DMS153 (cell line): ENCODE measurements around the gene AP3M1.
"Not testable (repeated sequence)": the region's sequence is repeated elsewhere in the genome, so short reads cannot be mapped to it uniquely, and the experiment has no call there.

Source experiments
- DNase-seq: peaks from one replicate; lab custom pipeline; 2025; lab: John Stamatoyannopoulos, UW

AP3M1 gene

DNA sequence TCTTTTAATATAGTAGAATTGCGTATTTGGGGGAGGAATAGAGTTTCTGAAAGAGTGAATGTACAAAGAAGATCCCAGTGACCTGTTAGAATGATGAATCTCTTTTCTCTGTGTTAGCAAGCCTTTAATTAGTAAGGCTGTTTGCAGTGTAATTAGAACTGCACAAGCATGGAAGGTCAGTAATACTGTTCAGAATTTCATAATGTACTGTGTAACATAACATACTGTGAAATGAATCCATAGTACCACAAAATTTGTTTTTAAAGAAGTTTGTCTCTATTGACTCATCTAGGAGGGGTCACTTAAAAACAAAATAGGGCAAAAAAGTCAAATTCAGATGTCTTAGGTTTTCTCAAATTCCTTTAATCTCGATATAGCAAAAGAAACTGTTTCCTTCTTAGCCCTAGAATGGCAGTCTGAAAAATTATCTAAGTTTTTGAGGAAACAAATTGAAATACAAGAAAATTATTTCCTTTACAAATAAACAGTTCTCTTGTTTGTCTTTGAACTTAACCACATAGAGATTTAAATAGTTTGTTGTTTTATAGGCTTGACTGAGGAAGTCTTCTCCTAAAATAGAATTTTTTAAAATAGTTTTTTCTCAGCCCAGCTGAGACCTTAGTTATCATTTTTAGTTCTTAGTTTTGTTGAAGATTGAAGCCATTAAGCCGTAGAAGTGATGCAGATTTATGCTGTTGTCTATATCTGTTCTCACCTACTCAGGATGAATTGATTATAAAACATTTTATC, 12.9 kb upstream of the AP3M1 start:
- no peak for DNase-seq

DNA sequence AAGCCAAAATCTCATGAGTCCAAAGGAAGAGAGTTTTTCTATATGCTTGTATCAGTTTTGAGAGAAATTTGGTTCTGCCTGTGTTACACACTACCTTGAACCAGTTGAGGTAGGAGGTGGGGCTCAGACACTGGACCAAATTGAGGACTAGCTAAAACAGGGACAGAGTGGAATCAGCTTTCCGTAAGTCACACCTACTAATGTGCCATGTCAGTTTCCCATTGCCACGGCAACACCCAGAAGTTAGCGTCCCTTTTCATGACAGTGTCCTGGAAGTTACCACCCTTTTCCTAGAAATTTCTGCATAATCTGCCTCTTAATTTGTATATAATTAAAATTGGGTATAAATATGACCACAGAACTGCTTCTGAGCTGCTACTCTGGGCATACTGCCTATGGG, 9.4 kb upstream of the AP3M1 start:
- DNase-seq: no peak

DNA sequence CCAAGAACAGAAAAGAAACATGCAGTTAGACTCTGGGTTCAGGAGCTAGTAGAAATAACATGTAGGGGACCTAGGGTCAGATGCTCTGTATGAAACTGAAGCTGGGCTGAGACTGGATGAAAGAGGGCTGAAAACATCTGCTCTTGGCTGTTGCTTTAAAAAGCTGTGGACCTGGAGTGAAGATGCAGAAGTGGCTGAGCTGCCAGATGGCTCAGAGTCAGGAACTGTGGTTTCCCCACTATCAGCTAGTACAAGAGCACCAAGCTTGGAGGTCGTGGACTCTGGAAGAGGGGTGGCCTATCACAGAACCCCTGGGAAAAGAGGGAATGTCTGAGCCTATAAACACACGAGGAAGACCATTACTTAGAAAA, 6.3 kb upstream of the AP3M1 start:
- no peak for DNase-seq

- no peak for DNase-seq
Observed at GRCh38 chr10:74153676-74154075, 3.0 kb upstream of the AP3M1 start.

GRCh38 chr10:74153123-74153522, 2.5 kb upstream of the AP3M1 start:
- DNase-seq: no peak

DNA sequence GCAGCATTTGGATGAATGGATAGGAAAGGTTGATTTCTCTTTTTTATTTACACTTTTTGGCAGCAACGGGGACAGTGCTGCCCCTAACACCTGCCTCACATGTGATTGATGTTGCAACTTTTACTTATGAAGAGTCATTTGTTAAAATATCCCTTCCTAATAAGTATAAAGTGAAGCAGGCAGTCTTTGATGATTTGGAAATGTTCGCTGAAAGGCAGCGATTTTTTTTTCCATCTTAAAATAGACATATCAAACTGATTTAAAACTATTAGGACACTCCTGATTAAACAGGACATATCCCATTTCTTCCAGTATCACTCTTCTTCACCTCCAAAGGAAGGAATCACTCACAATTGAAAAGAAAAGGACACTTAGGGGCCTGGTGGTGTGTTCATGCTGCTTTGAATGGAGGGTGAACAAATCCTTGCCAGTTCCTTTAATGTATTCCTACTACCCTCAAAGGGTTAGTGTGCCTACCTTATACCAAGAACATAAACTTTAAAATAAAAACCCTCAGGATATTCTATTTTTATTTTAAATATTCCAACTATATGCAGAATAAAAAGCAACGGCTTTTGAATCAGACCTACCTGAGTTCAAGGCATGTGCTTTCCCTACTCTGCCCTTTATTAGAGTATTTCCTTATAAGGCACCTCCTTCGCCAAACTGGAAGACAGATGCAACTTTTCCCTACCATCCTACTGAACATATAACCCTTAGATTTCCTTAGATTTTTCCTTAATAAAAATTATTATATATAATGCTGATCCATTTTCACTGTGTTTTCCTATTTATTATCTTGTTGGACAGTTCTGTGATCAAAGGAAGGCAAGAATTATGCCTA, 1.5 kb upstream of the AP3M1 start:
- DNase-seq: no peak

DNA sequence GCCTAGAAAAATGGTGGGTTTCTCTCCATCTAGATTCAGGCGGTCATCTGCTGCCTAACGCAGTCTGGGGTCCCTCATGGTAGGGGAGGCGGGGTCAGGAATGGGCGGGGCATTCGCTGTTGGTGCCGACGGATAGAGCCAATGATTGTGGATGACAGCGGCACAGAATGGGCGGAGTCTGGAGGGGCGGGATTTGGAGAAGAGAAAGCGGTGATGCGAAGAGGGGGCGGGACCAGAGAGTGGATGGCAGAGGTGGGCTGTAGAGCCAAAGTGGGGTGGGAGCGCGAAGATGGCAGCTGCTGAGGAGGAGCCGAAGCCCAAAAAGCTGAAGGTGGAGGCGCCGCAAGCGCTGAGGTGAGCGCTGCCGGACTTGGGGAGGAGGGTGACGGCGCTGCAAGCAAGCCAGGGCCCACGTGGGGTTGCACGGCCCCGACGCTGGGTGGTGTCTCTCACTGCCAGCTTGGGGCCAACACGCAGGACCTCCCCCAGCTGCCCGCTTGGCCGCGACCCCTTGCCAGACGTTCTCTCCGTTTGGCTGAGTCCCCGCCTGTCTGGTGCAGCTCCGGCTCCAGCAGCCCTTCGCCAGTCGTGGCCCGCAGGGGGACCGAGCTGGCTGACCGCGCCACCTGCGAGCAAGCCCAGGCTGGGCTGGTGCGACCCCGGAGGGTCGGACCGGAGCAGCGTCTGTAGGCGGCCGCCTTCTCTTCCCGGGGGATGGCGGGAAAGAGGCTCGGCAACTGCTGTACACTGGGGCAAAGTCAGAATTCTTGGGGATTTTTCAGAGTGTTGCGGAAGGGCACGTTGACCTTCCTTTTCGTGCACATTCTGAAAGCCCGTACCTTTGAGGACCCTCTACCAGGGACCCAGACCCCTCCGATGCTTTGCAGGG, 606 bp upstream of the AP3M1 start, which contains the start of gene ADK:
ADK (plus strand) TSS at position 232 of the 889 bp plus-strand sequence; CDS start at position 290, 58 bp downstream.
- peak; percentile 91 for DNase-seq

DNA sequence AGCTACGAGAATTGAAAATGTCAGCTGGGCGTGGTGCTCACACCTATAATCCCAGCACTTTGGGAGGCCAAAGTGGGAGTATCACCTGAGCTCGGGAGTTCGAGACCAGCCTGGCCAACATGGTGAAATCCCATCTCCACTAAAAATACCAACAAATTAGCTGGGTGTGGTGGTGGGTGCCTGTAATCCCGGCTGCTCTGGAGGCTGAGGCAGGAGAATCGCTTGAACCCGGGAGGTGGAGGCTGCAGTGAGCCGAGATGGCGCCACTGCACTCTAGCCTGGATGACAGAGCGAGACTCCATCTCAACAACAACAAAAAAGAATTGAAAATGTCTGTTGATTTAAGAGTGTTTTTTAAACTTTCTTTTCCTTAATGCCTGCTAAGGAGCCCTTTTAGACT, 3.6 kb downstream of the AP3M1 start:
- not testable (repeated sequence) for DNase-seq

GRCh38 chr10:74145133-74145532, 5.5 kb downstream of the AP3M1 start:
- no peak for DNase-seq

DNA sequence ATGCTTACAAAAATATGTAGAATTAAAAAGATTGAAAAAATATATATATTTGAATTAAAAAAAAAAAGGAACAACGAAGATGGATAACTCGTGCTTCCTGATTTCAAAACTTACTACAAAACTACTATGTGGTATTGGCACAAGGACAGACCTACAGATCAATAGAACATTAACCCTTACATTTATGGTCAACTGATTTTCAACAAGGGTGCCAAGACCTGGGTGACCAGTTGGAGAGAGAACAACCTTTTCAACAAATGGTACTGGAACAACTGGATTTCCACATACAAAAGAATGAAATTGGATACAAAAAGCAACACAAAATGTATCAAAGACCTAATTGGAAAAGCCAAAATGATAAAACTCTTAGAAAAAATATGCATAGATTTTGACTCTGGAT, 10.1 kb downstream of the AP3M1 start:
- DNase-seq: no peak

DNA sequence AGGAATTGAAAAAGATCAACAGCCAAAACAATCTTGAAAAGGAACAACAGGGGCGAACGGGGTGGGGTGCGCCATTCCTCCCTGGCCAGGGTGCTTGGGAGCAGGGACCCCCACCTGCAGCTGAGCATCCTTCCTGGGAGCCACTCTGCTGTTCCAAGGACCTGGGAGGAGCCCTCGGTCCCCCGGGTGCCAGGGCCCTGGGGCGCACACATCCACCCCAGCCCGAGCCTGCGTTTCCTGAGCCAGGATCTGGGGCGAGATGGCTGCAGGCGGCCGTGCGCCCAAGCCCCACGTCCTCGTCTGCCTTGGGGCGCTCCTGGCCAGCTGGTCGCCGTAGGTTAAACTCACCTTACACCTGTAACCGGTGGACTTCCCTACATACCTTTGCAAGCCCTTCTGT, 10.6 kb downstream of the AP3M1 start:
- no peak for DNase-seq

GRCh38 chr10:74138596-74138995, 12.0 kb downstream of the AP3M1 start:
- not testable (repeated sequence) for DNase-seq

DNA sequence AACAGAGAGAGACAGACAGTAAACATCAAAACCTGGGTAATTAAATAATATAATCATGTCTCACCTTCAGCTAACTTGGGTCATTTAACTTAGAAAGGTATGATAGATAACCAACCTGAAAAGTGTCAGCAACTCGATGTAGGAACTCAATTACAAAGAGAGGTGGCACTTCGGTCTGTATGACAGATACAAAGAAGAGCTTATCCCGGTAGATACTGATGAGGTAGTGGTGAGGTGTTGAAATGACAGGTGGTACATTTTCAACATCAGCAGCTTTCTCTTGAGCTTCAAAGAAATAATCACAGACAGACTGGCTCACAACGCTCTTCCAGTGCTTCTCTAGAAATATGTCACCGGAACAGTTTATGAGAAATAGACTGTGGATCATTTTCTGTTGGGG, 12.6 kb downstream of the AP3M1 start:
- DNase-seq: no peak

DNA sequence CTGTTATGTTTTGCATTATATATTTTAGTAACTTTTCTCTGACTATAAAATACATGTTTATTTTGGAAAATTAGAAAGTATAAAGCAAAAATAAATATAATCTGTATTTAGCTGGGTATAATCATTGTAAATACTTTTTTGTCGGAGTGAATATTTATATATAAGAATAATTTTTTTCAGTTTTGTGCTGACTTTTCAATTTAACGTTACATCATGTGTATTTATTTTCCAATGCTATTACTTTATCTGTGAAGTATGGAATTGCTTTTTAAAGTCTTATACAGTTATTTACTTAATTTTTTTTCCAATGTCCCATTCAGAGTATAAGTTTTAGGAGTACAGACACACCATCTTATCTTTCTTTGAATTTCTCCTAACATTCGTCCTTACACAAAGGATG, 15.2 kb downstream of the AP3M1 start:
- DNase-seq: no peak

GRCh38 chr10:74133923-74134820, 16.5 kb downstream of the AP3M1 start:
- DNase-seq: no peak

- no peak for DNase-seq
Observed at GRCh38 chr10:74123081-74123480, 27.5 kb downstream of the AP3M1 start.

DNA sequence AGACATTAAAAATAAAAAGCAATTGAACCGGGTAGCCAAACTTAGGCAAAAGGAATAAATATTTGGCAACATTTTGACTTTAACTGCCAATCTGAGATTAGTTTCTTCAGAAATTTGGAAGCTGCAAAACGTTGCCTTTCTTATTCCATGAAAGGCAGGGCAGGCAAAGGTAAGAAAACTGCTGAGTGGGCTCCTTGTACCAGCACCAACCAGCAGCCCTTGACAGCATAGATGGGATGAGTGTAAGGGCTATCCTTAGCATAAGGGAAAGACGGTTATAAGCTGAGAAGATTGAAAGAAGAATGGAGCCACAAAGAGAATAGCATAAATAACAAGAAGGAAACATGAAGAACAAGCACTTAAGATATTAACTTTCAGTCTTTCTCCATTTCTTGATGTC, 28.6 kb downstream of the AP3M1 start:
- no peak for DNase-seq

- DNase-seq: no peak
Observed at GRCh38 chr10:74121368-74121767, 29.3 kb downstream of the AP3M1 start.

DNA sequence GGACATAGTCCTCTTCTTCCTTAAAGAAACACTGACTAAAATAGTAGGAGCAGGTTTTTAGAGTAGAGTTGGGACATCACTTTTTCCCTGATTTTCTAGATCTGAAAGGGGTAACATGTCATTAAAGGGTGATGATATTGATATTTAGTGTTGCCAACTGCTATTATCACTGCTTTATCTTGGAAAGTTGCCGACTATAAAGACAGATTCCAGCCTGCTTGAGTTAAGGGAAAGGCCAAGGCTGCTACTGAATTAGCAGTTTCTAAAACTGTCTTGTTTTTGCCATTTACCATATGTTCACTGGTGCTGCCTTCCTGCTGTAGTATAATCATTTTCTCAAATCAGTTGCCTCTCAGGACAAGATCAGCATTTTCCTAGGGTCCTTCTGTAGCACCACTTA, 29.7 kb downstream of the AP3M1 start:
- no peak for DNase-seq

DNA sequence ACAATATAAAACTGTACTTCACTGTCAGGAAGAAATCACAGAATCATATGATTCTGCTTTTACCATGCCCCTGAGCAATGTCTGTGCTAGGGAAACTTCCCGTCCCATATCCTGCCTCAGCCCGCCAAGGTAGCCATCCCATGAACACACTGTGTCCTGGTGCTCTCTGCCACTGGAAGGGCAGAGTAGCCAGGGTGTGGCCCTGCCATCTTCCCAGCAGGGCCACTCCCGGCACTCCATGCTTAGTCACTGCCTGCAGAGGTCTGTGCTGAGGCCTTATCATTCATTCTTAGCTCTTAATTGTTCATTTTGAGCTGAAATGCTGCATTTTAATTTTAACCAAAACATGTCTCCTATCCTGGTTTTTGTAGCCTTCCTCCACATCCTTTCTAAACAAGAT, 31.8 kb downstream of the AP3M1 start:
- no peak for DNase-seq

GRCh38 chr10:74117738-74118137, 32.9 kb downstream of the AP3M1 start:
- DNase-seq: no peak
